ENCODE results near the gene ATP4B.

Gene ATP4B

GRCh38 chr13:113633485-113633873 lies 24.5 kb downstream of the ATP4B start:
- Histone ChIP-seq H3K9me3 (ENCODE audit: control insufficient read depth, insufficient read depth, low read depth, low read length) (no peaks in the 10 kb centered on the region), H3K36me3 (ENCODE audit: control insufficient read depth in 2 of 2, insufficient read depth in 1 of 2, low read length in 2 of 2) (peaks cover 0 to 100% of the 10 kb centered on the region in 2 experiments; a peak in 2 of 3 replicates), H3K4me1 (ENCODE audit: control insufficient read depth, insufficient read depth, low read length) (no peaks in the 10 kb centered on the region), H3K4me3 (ENCODE audit: low read depth, low read length) (no peak overlapping the region), H3K27ac (ENCODE audit: extremely low read depth, low read depth, low read length) (no peak overlapping the region)
- POLR2A ChIA-PET, result no interaction called here
- CTCF ChIA-PET, result no interaction called here
- TF ChIP-seq ZBTB48 (tag by site-specific recombination; IDR thresholded peaks at IDR 0.05) (no peak), ZNF140 (tag by site-specific recombination; IDR thresholded peaks at IDR 0.05) (no peak), ZNF391 (tag by site-specific recombination; IDR thresholded peaks at IDR 0.05; ENCODE audit: borderline replicate concordance, low read depth) (no peak), ZSCAN5A (tag by site-specific recombination; IDR thresholded peaks at IDR 0.05) (no peak), ATF2 (tag by site-specific recombination; IDR thresholded peaks at IDR 0.05; ENCODE audit: low read depth) (no peak), BCL6B (tag by site-specific recombination; IDR thresholded peaks at IDR 0.05) (no peak), ZNF148 (tag by site-specific recombination; IDR thresholded peaks at IDR 0.05; ENCODE audit: borderline replicate concordance) (no peak), ZNF266 (tag by site-specific recombination; IDR thresholded peaks at IDR 0.05; ENCODE audit: low read depth) (no peak), IKZF3 (tag by site-specific recombination; IDR thresholded peaks at IDR 0.05) (no peak), ZNF530 (tag by site-specific recombination; IDR thresholded peaks at IDR 0.05; ENCODE audit: low read depth) (no peak)

GRCh38 chr13:113632706-113633484 lies 25.1 kb downstream of the ATP4B start:
- POLR2A ChIA-PET, result no interaction called here
- H3K4me3 ChIP-seq (ENCODE audit: low read depth, low read length), result no peak overlapping the region
- no peak overlapping the region for H3K27ac ChIP-seq (ENCODE audit: extremely low read depth, low read depth, low read length)
- H3K4me1 ChIP-seq (ENCODE audit: control insufficient read depth, insufficient read depth, low read length), result no peaks in the 10 kb centered on the region
- H3K9me3 ChIP-seq (ENCODE audit: control insufficient read depth, insufficient read depth, low read depth, low read length), result no peaks in the 10 kb centered on the region
- peaks cover 0 to 100% of the 10 kb centered on the region in 2 experiments; a peak in 2 of 3 replicates for H3K36me3 ChIP-seq (ENCODE audit: control insufficient read depth in 2 of 2, insufficient read depth in 1 of 2, low read length in 2 of 2)
- CTCF ChIA-PET, result no interaction called here
- TF ChIP-seq ZNF2 (tag by site-specific recombination; IDR thresholded peaks at IDR 0.05), result no peak
- no peak for TF ChIP-seq ZNF518A (tag by site-specific recombination; conservative IDR thresholded peaks at IDR 0.05; ENCODE audit: low read depth)
- no peak for TF ChIP-seq ZNF155 (tag by site-specific recombination; IDR thresholded peaks at IDR 0.05)
- no peak for TF ChIP-seq MZF1 (tag by site-specific recombination; IDR thresholded peaks at IDR 0.05; ENCODE audit: borderline replicate concordance)
- TF ChIP-seq ZNF549 (tag by site-specific recombination; IDR thresholded peaks at IDR 0.05), result no peak
- TF ChIP-seq ZNF548 (tag by site-specific recombination; IDR thresholded peaks at IDR 0.05), result no peak
- TF ChIP-seq ZNF561 (tag by site-specific recombination; IDR thresholded peaks at IDR 0.05; ENCODE audit: borderline replicate concordance), result no peak
- no peak for TF ChIP-seq ZFP69B (tag by site-specific recombination; IDR thresholded peaks at IDR 0.05)
- TF ChIP-seq ZBTB8A (tag by site-specific recombination; IDR thresholded peaks at IDR 0.05), result no peak
- TF ChIP-seq ZNF302 (tag by site-specific recombination; IDR thresholded peaks at IDR 0.05; ENCODE audit: low read depth), result no peak
- no peak for TF ChIP-seq ZNF248 (tag by site-specific recombination; IDR thresholded peaks at IDR 0.05)
- TF ChIP-seq ZNF580 (tag by site-specific recombination; IDR thresholded peaks at IDR 0.05), result no peak
